Neural crest cell (in vitro differentiated cells): ENCODE results near the gene PLIN4. TPM values are rescaled to one million over a fixed set of nuclear protein-coding genes. Genes with fewer than 3 reads are reported as not detected.
A peak's percentile ranks its signal among the peaks of the same experiment; 100 is the strongest.
"Not testable (repeated sequence)": the region's sequence is repeated elsewhere in the genome, so short reads cannot be mapped to it uniquely, and the experiment has no call there.

ENCODE experiments used
- DNase-seq: peaks from one replicate; pipeline ENCODE4 v3.0.0; 2021; ENCODE audit warnings: low read depth, mixed read lengths, low spot score
- H3K27ac Mint-ChIP-seq: one replicate; pipeline ENCODE4 v1.8.0; 2021; ENCODE audit warnings: mild to moderate bottlenecking, mixed read lengths; ENCODE audit not compliant: unreplicated experiment
- H3K27me3 Mint-ChIP-seq: 2 replicates; pipeline ENCODE4 v1.8.0; 2021; ENCODE audit warnings: low read depth, mild to moderate bottlenecking, mixed read lengths
- H3K36me3 Mint-ChIP-seq: 2 replicates; pipeline ENCODE4 v1.8.0; 2021; ENCODE audit warnings: low read depth, mild to moderate bottlenecking, mixed read lengths
- H3K4me1 Mint-ChIP-seq: 2 replicates; pipeline ENCODE4 v1.8.0; 2021; ENCODE audit warnings: mixed read lengths
- H3K4me3 Mint-ChIP-seq: one replicate; pipeline ENCODE4 v1.8.0; 2021; ENCODE audit warnings: mild to moderate bottlenecking, mixed read lengths
- H3K9me3 Mint-ChIP-seq: 2 replicates; pipeline ENCODE4 v1.8.0; 2021; ENCODE audit warnings: mixed read lengths
- long read RNA-seq: library from polyadenylated mRNA; unstranded; transcript quantifications from one replicate; pipeline ENCODE4 v2.0.0, GENCODE V29; 2020
- total RNA-seq: library from RNA; stranded (reverse); gene quantifications from 2 replicates; pipeline ENCODE4 v1.2.1, GENCODE V29; 2021
- TF ChIP-seq, protein P1 (sequence below): fragments of 200-600 bp; sonication (generic); conservative IDR thresholded peaks from 2 replicates; pipeline ENCODE4 v1.5.0; 2021; ENCODE audit warnings: antibody characterized with exemption, mild to moderate bottlenecking

Gene PLIN4, protein sequence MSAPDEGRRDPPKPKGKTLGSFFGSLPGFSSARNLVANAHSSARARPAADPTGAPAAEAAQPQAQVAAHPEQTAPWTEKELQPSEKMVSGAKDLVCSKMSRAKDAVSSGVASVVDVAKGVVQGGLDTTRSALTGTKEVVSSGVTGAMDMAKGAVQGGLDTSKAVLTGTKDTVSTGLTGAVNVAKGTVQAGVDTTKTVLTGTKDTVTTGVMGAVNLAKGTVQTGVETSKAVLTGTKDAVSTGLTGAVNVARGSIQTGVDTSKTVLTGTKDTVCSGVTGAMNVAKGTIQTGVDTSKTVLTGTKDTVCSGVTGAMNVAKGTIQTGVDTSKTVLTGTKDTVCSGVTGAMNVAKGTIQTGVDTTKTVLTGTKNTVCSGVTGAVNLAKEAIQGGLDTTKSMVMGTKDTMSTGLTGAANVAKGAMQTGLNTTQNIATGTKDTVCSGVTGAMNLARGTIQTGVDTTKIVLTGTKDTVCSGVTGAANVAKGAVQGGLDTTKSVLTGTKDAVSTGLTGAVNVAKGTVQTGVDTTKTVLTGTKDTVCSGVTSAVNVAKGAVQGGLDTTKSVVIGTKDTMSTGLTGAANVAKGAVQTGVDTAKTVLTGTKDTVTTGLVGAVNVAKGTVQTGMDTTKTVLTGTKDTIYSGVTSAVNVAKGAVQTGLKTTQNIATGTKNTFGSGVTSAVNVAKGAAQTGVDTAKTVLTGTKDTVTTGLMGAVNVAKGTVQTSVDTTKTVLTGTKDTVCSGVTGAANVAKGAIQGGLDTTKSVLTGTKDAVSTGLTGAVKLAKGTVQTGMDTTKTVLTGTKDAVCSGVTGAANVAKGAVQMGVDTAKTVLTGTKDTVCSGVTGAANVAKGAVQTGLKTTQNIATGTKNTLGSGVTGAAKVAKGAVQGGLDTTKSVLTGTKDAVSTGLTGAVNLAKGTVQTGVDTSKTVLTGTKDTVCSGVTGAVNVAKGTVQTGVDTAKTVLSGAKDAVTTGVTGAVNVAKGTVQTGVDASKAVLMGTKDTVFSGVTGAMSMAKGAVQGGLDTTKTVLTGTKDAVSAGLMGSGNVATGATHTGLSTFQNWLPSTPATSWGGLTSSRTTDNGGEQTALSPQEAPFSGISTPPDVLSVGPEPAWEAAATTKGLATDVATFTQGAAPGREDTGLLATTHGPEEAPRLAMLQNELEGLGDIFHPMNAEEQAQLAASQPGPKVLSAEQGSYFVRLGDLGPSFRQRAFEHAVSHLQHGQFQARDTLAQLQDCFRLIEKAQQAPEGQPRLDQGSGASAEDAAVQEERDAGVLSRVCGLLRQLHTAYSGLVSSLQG (N-terminal part only)
- 0.30 and 0.47 TPM in 2 replicates for total RNA-seq
- long read RNA-seq, result 0 reads

DNA sequence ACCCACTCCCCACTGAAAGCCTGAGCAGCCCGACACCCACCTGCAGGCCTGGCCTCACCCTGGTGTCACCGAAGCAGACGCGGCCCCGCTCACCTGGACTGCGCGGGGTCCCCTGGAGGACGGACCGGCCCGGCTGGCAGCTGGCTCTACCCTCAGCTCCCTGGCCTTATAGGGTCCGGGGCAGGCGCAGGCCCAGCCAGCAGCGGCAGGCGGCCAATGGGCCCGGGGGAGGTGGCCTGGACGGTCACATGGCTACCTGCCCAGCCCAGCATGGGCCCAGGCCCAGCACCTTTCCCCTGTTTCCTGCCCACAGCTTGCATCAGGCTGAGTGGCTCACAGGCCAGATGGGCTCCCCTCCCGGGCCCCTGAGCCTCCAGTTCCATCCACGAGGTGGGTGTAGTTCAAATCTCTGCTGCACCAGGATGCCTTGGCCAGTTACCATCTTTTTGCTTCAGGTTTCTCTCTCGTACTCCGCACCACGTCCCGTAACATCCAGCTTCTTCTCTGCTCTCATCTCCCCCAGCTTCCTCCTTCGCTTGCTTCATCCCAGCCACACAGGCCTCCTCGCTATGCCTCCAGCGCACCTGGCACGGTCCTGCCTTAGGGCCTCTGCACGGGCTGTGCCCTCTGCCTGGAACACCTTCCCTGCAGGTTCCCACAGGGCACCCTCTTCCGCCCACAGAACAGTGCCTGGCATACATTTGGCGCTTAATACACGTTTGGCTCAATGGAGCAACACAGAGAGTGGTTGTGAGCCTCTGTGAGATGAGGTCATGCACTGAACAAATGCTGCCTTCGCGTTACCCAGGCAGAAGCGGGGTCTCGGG, at the start of gene PLIN4:
PLIN4 (minus strand) TSS at position 142 of the 827 bp plus-strand sequence. CDS start 214 bp downstream, outside the sequence.
- Mint-ChIP-seq H3K4me3 (no peak within 1 kb of the TSS), H3K27me3 (no peaks in the 10 kb centered on the region), H3K27ac (no peak within 1 kb of the TSS), H3K36me3 (no peaks in the 10 kb centered on the region), H3K9me3 (no peaks in the 10 kb centered on the region), H3K4me1 (no peaks in the 10 kb centered on the region)
- DNase-seq, result no peak
- TF ChIP-seq, protein P1, sequence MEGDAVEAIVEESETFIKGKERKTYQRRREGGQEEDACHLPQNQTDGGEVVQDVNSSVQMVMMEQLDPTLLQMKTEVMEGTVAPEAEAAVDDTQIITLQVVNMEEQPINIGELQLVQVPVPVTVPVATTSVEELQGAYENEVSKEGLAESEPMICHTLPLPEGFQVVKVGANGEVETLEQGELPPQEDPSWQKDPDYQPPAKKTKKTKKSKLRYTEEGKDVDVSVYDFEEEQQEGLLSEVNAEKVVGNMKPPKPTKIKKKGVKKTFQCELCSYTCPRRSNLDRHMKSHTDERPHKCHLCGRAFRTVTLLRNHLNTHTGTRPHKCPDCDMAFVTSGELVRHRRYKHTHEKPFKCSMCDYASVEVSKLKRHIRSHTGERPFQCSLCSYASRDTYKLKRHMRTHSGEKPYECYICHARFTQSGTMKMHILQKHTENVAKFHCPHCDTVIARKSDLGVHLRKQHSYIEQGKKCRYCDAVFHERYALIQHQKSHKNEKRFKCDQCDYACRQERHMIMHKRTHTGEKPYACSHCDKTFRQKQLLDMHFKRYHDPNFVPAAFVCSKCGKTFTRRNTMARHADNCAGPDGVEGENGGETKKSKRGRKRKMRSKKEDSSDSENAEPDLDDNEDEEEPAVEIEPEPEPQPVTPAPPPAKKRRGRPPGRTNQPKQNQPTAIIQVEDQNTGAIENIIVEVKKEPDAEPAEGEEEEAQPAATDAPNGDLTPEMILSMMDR, result no peak

DNA sequence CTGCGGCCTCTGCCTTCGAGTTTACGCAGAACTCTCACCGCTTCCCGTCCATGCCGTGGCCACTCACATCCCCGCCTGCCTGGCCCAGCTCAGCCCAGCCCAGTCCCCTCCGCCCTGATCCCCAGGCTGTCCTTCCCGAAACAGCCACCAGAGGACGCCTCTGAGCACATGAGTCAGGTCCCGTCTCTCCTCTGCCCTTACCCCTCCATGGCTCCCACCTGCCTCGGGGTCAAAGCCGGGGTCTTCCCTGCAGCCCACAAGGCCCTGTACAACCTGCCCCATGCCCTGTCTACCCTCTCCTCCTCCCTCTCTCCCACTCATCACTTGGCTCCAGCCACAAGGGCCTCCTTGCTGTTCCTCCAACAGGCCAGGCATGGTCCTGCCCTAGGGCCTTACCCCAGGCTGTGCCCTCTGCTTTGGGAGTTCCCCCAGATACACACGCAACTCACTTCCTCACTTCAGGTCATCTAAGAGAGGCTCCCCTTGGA, 49.3 kb upstream of the PLIN4 start:
- Mint-ChIP-seq H3K36me3 (no peaks in the 10 kb centered on the region), H3K4me3 (no peak overlapping the region), H3K27ac (no peak overlapping the region), H3K27me3 (no peaks in the 10 kb centered on the region), H3K9me3 (no peaks in the 10 kb centered on the region), H3K4me1 (peaks cover 5% of the 10 kb centered on the region)
- peak; percentile 90 for DNase-seq
- TF ChIP-seq, protein P1, result peak; percentile 71

DNA sequence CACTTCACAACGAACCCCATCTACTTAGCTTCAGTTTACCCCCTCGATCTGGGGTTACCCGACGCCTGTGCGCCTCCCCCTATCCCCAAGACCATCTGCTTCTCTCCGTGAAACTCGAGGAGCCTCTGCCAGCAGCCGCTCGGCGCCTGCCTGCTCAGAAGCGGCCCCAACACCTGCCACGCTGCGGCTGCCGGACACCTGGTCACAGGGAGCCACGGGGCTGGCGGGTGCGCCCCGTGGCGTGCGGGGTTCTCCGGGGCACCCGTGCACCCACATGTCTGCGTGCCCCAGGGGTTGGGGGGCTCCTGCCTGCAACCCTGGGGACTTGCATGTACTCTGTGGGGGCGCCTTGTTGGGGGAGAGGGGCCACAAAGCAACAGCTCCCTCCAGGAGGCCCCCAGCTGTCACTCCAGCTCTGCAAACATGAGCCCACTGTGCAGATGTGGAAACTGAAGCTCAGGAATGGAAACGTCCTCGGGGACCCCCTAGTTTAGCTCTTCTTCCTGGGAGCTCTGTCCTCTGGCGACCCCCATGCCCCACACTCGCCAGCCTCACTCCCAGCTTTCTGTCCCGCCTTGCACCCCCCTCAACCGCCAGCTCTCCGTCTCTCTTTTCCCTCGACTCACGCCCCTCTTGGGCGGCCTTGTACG, 48.2 kb upstream of the PLIN4 start:
- Mint-ChIP-seq H3K4me1 (peaks cover 5% of the 10 kb centered on the region), H3K27ac (no peak overlapping the region), H3K9me3 (no peaks in the 10 kb centered on the region), H3K27me3 (no peaks in the 10 kb centered on the region), H3K4me3 (no peak overlapping the region), H3K36me3 (no peaks in the 10 kb centered on the region)
- DNase-seq, result no peak
- TF ChIP-seq, protein P1, result no peak

DNA sequence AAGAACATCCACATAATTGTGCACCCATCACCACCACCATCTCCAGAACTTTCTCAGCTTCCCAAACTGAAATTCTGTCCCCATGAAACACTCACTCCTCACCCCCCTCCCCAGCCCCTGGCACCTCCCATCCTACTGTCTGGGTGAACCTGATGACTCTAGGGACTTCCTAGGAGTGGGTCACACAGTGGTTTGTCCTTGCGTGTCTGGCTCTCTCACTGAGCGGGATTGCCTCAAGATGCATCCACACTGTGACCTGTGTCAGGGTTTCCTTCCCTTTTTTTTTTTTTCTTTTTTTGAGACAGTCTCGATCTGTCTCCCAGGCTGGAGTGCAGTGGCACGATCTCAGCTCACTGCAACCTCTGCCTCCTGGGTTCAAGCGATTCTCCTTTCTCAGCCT, 45.3 kb upstream of the PLIN4 start:
- H3K27me3 Mint-ChIP-seq, H3K9me3 Mint-ChIP-seq, DNase-seq, H3K27ac Mint-ChIP-seq, H3K36me3 Mint-ChIP-seq, H3K4me1 Mint-ChIP-seq, H3K4me3 Mint-ChIP-seq: not testable (repeated sequence)

DNA sequence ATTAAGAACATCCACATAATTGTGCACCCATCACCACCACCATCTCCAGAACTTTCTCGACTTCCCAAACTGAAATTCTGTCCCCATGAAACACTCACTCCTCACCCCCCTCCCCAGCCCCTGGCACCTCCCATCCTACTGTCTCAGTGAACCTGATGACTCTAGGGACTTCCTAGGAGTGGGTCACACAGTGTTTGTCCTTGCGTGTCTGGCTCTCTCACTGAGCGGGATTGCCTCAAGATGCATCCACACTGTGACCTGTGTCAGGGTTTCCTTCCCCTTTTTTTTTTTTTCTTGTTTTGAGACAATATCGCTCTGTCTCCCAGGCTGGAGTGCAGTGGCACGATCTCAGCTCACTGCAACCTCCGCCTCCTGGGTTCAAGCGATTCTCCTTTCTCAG, 43.8 kb upstream of the PLIN4 start:
- H3K4me1 Mint-ChIP-seq, DNase-seq, H3K4me3 Mint-ChIP-seq, H3K27me3 Mint-ChIP-seq, H3K27ac Mint-ChIP-seq, H3K36me3 Mint-ChIP-seq, H3K9me3 Mint-ChIP-seq: not testable (repeated sequence)
